Neural cell (in vitro differentiated cells): ENCODE data around the gene OSBPL5. TPM values are rescaled to one million over a fixed set of nuclear protein-coding genes. Genes with fewer than 3 reads are reported as not detected.

ENCODE experiments used
- H2AFZ ChIP-seq: fragments of 200-600, 300-800 bp; sonication (generic), shearing (Covaris generic); 2 replicates; pipeline ENCODE4 v1.6.0; 2014; ENCODE audit warnings: low read depth, mild to moderate bottlenecking, antibody characterized with exemption, low read length, moderate library complexity
- H3F3A ChIP-seq: fragments of 200-600 bp; shearing (Covaris generic); 2 replicates; pipeline ENCODE4 v1.6.1; 2016; ENCODE audit warnings: mild to moderate bottlenecking, moderate library complexity, mixed read lengths, antibody characterized with exemption, low read length; ENCODE audit not compliant: insufficient read depth, poor library complexity, severe bottlenecking
- H3K27ac ChIP-seq: fragments of 200-600, 300-800 bp; sonication (generic), shearing (Covaris generic); 2 replicates; pipeline ENCODE4 v1.5.1; 2014; ENCODE audit warnings: mild to moderate bottlenecking, low read length, moderate library complexity
- H3K27me3 ChIP-seq: fragments of 300-800, 200-600 bp; sonication (generic), shearing (Covaris generic); 2 replicates; pipeline ENCODE4 v1.6.0; 2014; ENCODE audit warnings: mild to moderate bottlenecking, low read depth, low read length, moderate library complexity; ENCODE audit not compliant: insufficient read depth
- H3K36me3 ChIP-seq: fragments of 300-800, 200-600 bp; sonication (generic), shearing (Covaris generic); 2 replicates; pipeline ENCODE4 v1.5.1; 2014; ENCODE audit warnings: mild to moderate bottlenecking, antibody characterized with exemption, low read length, moderate library complexity; ENCODE audit not compliant: insufficient read depth
- H3K4me2 ChIP-seq: fragments of 300-800, 200-600 bp; sonication (generic), shearing (Covaris generic); 2 replicates; pipeline ENCODE4 v1.6.0; 2014; ENCODE audit warnings: mild to moderate bottlenecking, low read length
- H3K4me3 ChIP-seq: fragments of 300-800, 200-600 bp; sonication (generic), shearing (Covaris generic); 2 replicates; pipeline ENCODE4 v1.5.1; 2014; ENCODE audit warnings: mild to moderate bottlenecking, low read length, moderate library complexity
- H3K79me2 ChIP-seq: fragments of 200-600 bp; shearing (Covaris generic); replicated peaks from 2 replicates; pipeline ENCODE4 v1.6.0; 2014; ENCODE audit warnings: mild to moderate bottlenecking, low read length, moderate library complexity; ENCODE audit not compliant: insufficient read depth
- H3K9ac ChIP-seq: fragments of 300-800, 200-600 bp; sonication (generic), shearing (Covaris generic); 2 replicates; pipeline ENCODE4 v1.6.1; 2016; ENCODE audit warnings: mild to moderate bottlenecking, low read length, mixed read lengths
- H3K9me2 ChIP-seq: fragments of 200-600 bp; shearing (Covaris generic); 2 replicates; pipeline ENCODE4 v1.6.1; 2016; ENCODE audit warnings: mild to moderate bottlenecking, low read length, mixed read lengths; ENCODE audit not compliant: insufficient read depth
- H3K9me3 ChIP-seq: fragments of 200-600, 300-800 bp; sonication (generic), shearing (Covaris generic); 2 replicates; pipeline ENCODE4 v1.6.1; 2016; ENCODE audit warnings: mild to moderate bottlenecking, mixed run types, low read length, moderate library complexity, mixed read lengths
- H4K20me1 ChIP-seq: fragments of 200-600 bp; shearing (Covaris generic); 2 replicates; pipeline ENCODE4 v1.6.1; 2016; ENCODE audit warnings: mild to moderate bottlenecking, mixed run types; ENCODE audit not compliant: insufficient read depth
- EP300 ChIP-seq: fragments of 450-650 bp; conservative IDR thresholded peaks from 2 replicates; pipeline ENCODE4 v1.6.1; 2014; ENCODE audit warnings: antibody characterized with exemption, mild to moderate bottlenecking, moderate library complexity; ENCODE audit not compliant: poor library complexity, severe bottlenecking
- EZH2 ChIP-seq: fragments of 200-600, 300-800 bp; shearing (Covaris generic), sonication (generic); IDR thresholded peaks from 2 replicates; pipeline ENCODE4 v1.6.1; 2014; ENCODE audit warnings: antibody characterized with exemption, low read length, borderline replicate concordance, mild to moderate bottlenecking; ENCODE audit not compliant: insufficient read depth, poor library complexity, severe bottlenecking
- MXI1 ChIP-seq: fragments of 450-650 bp; conservative IDR thresholded peaks from 2 replicates; pipeline ENCODE4 v1.6.1; 2014; ENCODE audit warnings: antibody characterized with exemption, mild to moderate bottlenecking; ENCODE audit not compliant: poor library complexity, severe bottlenecking
- POLR2AphosphoS5 ChIP-seq: IDR thresholded peaks from 2 replicates; pipeline ENCODE4 v1.6.1; 2012
- RAD21 ChIP-seq: fragments of 450-650 bp; conservative IDR thresholded peaks from 2 replicates; pipeline ENCODE4 v1.6.1; 2014; ENCODE audit warnings: antibody characterized with exemption, mild to moderate bottlenecking, moderate library complexity
- REST ChIP-seq: IDR thresholded peaks from 2 replicates; pipeline ENCODE4 v1.6.1; 2012; ENCODE audit warnings: borderline replicate concordance
- SMC3 ChIP-seq: fragments of 450-650 bp; conservative IDR thresholded peaks from 2 replicates; pipeline ENCODE4 v1.6.1; 2014; ENCODE audit warnings: antibody characterized with exemption, mild to moderate bottlenecking, moderate library complexity; ENCODE audit not compliant: poor library complexity
- TAF1 ChIP-seq: IDR thresholded peaks from 2 replicates; pipeline ENCODE4 v1.6.1; 2012; ENCODE audit warnings: low read depth
- polyA plus RNA-seq: library from polyadenylated mRNA; depleted of rRNA; stranded (reverse); fragments of >200 nt; gene quantifications from 2 replicates; pipeline ENCODE4 v1.2.3, GENCODE V29; 2014
- TF ChIP-seq, protein P1 (sequence below): fragments of 450-650 bp; IDR thresholded peaks from 2 replicates; pipeline ENCODE4 v1.5.1; 2014; ENCODE audit warnings: antibody characterized with exemption, mild to moderate bottlenecking, moderate library complexity; ENCODE audit not compliant: poor library complexity, severe bottlenecking

The OSBPL5 gene
- polyA plus RNA-seq, 1 donor from 2014 or later, result 49.1 TPM

GRCh38 chr11:3206156-3206921, 41.2 kb upstream of the OSBPL5 start:
- TF ChIP-seq EZH2 (no peak), TAF1 (no peak), REST (no peak), MXI1 (no peak), POLR2AphosphoS5 (no peak), SMC3 (no peak)
- Histone ChIP-seq H3K4me3 (no peak overlapping the region), H2AFZ (no peak overlapping the region), H3K36me3 (no peaks in the 10 kb centered on the region), H3K27me3 (peaks cover 25% of the 10 kb centered on the region), H3K9me2 (no peaks in the 10 kb centered on the region), H3K79me2 (no peaks in the 10 kb centered on the region), H3K9ac (no peak overlapping the region), H3K9me3 (no peaks in the 10 kb centered on the region), H4K20me1 (no peaks in the 10 kb centered on the region), H3F3A (no peaks in the 10 kb centered on the region), H3K4me2 (no peak overlapping the region), H3K27ac (no peak overlapping the region)

DNA sequence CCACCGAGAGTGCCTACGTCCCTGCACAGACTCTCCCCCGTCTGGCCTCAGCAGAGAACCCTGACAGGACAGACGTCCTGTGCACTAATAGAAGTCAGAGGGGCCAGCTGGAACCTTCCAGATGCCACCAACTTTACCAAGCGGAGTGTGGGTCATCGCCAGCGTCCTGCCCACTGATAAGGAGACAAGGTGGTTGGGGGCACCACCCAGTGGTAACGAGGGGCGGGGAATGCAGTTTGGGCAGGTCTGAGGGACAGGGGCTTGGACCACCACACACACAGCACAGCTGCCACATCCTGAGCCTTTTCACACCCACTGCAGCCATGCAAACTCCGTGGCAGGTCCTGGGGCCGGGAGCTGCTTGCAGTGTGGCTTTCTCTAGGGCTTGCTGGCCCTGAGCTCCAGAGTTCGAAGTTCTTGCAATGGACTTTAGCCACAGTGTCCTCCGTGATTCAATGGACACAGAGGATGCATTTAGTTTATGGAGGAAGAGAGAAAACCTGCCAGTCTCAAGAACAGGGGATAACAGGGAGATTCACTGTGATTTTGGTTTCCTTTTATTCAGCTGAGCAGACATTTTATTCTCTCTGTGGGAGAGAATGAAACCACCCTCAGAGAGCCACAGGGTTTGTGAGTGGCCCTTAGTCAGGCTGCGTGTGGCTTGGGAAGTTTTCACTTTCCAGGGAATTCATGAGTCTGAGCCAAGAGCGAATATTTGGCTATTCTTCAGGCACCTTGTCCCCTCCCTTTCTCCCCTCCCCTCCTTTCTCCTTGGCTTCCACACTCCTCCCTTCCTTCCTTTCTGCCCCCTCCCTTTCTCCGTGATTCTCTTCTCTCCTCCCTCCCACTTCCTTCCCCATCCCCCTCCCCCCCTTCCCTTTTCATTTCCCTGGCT, 40.4 kb upstream of the OSBPL5 start:
- Histone ChIP-seq H2AFZ (no peak overlapping the region), H3K9me2 (no peaks in the 10 kb centered on the region), H3K27ac (no peak overlapping the region), H4K20me1 (no peaks in the 10 kb centered on the region), H3K79me2 (no peaks in the 10 kb centered on the region), H3K4me3 (no peak overlapping the region), H3F3A (no peaks in the 10 kb centered on the region), H3K9me3 (no peaks in the 10 kb centered on the region), H3K36me3 (no peaks in the 10 kb centered on the region), H3K9ac (no peak overlapping the region), H3K27me3 (peaks cover 25% of the 10 kb centered on the region), H3K4me2 (no peak overlapping the region)
- TF ChIP-seq TAF1 (no peak), MXI1 (no peak), POLR2AphosphoS5 (no peak), EP300 (no peak), SMC3 (no peak), REST (no peak), EZH2 (no peak), RAD21 (no peak)
- TF ChIP-seq, protein P1, sequence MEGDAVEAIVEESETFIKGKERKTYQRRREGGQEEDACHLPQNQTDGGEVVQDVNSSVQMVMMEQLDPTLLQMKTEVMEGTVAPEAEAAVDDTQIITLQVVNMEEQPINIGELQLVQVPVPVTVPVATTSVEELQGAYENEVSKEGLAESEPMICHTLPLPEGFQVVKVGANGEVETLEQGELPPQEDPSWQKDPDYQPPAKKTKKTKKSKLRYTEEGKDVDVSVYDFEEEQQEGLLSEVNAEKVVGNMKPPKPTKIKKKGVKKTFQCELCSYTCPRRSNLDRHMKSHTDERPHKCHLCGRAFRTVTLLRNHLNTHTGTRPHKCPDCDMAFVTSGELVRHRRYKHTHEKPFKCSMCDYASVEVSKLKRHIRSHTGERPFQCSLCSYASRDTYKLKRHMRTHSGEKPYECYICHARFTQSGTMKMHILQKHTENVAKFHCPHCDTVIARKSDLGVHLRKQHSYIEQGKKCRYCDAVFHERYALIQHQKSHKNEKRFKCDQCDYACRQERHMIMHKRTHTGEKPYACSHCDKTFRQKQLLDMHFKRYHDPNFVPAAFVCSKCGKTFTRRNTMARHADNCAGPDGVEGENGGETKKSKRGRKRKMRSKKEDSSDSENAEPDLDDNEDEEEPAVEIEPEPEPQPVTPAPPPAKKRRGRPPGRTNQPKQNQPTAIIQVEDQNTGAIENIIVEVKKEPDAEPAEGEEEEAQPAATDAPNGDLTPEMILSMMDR, result no peak
